Brain microvascular endothelial cell (primary cell): ENCODE measurements around the gene AGAP2.
A peak's percentile ranks its signal among the peaks of the same experiment; 100 is the strongest.

ENCODE experiments used
- DNase-seq: peaks from one replicate; pipeline ENCODE4 v3.0.0-alpha.2; 2020
- H3K27ac ChIP-seq: fragments of 250-450 bp; sonication (Bioruptor Pico); 2 replicates; pipeline ENCODE4 v1.5.1; 2020; ENCODE audit warnings: mild to moderate bottlenecking, moderate library complexity
- H3K27me3 ChIP-seq: fragments of 250-450 bp; sonication (Bioruptor Pico); replicated peaks from 2 replicates; pipeline ENCODE4 v1.5.1; 2020; ENCODE audit warnings: mild to moderate bottlenecking
- H3K36me3 ChIP-seq: fragments of 250-450 bp; sonication (Bioruptor Pico); replicated peaks from 2 replicates; pipeline ENCODE4 v1.5.1; 2020; ENCODE audit warnings: mild to moderate bottlenecking
- H3K4me3 ChIP-seq: 2 replicates; pipeline ENCODE4 v1.5.1; 2011; ENCODE audit warnings: low read depth, mild to moderate bottlenecking, control low read depth, low read length, moderate library complexity
- in situ Hi-C: cut with HindIII; loops from 2 replicates; pipeline ENCODE4 v1.10.0; 2017; ENCODE audit warnings: low sequenced_read_pairs, low pct_ligation_motif_present
- TF ChIP-seq, protein P1 (sequence below): IDR thresholded peaks from 2 replicates; pipeline ENCODE4 v1.5.1; 2011; ENCODE audit warnings: low read depth, mild to moderate bottlenecking, moderate library complexity, low read length, control low read depth, inconsistent platforms; ENCODE audit errors: missing control alignments

Gene AGAP2

DNA sequence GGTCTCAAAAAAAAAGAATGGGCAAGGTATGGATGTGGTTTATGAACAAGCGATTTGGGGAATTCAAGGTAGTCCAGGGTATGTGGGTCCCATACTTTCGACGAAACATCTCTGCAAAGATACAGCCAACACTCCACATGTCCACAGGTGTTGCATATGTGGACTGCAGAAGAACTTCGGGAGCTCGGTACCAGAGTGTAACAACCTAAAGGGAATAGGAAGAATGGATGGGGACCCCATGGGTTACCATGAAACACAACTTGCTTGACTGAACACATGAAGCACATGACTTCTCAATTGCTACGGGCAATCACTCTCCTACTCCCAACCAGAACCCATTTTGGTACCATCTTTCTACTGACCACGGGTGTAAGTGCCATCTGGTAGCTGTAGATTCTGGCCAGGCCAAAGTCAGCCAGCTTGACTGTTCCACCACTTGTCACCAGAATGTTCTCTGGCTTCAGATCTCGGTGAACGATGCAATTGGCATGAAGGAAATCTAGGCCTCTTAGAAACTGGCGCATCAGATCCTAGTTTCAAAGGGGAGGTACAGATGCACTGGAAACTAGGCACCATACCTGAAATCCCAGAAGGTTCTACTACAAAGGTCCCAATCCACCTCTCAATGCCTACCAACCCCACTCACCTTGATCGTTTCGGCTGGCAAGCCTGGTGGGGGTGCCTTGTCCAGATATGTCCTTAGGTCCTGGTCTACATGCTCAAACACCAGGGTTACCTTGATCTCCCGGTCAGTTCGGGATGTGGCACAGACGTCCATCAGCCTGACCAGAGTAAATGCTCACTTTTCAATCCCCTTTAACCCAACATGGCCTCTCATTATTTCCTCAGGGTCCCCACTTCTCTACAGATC lies 12.3 kb upstream of the AGAP2 start:
- Histone ChIP-seq H3K27ac (peak overlapping the region; percentile 93), H3K4me3 (peak overlapping the region; percentile 86), H3K36me3 (peaks cover 29% of the 10 kb centered on the region), H3K27me3 (no peaks in the 10 kb centered on the region)
- no peak for DNase-seq
- in situ Hi-C loops, result no loop called here
- TF ChIP-seq, protein P1, sequence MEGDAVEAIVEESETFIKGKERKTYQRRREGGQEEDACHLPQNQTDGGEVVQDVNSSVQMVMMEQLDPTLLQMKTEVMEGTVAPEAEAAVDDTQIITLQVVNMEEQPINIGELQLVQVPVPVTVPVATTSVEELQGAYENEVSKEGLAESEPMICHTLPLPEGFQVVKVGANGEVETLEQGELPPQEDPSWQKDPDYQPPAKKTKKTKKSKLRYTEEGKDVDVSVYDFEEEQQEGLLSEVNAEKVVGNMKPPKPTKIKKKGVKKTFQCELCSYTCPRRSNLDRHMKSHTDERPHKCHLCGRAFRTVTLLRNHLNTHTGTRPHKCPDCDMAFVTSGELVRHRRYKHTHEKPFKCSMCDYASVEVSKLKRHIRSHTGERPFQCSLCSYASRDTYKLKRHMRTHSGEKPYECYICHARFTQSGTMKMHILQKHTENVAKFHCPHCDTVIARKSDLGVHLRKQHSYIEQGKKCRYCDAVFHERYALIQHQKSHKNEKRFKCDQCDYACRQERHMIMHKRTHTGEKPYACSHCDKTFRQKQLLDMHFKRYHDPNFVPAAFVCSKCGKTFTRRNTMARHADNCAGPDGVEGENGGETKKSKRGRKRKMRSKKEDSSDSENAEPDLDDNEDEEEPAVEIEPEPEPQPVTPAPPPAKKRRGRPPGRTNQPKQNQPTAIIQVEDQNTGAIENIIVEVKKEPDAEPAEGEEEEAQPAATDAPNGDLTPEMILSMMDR, result no peak

DNA sequence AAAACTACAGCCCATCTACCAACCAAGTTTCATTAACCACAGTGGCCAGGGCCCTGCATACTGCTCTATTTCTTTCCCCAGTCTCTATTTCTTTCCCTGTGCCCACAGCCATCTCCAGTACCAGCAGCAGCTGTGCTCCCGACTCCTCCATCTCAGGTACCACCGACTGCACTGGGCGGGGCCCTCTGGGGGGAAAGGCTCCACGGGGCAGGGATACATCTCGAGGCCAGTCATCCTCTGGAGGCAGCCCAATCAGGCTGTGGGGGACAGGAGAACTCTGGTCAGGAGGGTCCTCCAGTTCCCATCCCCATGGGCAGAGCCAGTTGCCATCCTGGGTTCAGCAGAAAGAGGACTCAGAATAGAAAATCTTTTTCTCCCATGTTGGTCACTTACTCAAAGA lies 10.5 kb upstream of the AGAP2 start:
- Histone ChIP-seq H3K27ac (no peak overlapping the region), H3K36me3 (peaks cover 31% of the 10 kb centered on the region), H3K27me3 (no peaks in the 10 kb centered on the region), H3K4me3 (no peak overlapping the region)
- DNase-seq, result no peak
- in situ Hi-C loops, result no loop called here
- TF ChIP-seq, protein P1, result no peak

DNA sequence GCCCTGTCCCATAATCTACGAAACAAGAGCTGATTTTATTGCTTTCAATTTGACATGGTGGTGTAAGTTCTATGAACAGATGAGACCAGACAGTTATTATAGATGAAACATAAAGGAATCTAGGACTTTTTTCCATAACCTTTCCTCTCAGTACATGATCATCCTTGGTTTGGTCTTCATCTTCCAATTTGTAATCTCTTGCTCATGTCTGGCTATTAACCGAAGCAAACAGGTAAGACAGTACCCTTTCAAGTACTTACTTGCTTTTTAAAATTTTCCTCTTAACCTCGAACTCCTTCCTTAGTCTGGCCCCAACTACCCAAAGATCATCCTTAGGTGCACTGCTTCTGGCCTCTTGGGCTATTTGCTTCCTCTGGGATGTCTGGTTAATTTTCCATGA lies 7.5 kb upstream of the AGAP2 start:
- H3K27me3 ChIP-seq, result peaks cover 4% of the 10 kb centered on the region
- H3K27ac ChIP-seq, result no peak overlapping the region
- peak overlapping the region; percentile 84 for H3K4me3 ChIP-seq
- peaks cover 31% of the 10 kb centered on the region for H3K36me3 ChIP-seq
- in situ Hi-C loops, result no loop called here
- DNase-seq, result no peak
- TF ChIP-seq, protein P1, result no peak

DNA sequence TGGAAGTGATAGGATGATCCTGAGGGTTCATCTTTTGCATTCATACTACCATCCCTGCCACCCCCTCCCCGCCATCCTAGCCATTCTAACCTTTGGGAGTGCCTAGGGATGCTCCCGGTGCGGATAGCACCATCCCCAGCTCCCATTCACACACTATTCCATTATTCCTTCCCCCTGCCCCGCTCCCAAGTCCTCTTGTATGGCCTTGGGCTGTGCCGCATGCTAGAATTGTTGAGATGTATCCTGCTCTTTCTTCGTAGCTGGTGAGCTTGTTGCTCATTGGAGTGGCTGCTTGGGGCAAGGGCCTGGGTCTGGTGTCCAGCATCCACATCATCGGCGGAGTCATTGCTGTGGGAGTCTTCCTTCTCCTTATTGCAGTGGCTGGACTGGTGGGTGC lies 6.9 kb upstream of the AGAP2 start:
- Histone ChIP-seq H3K27ac (peak overlapping the region; percentile 99), H3K27me3 (peaks cover 10% of the 10 kb centered on the region), H3K4me3 (peak overlapping the region; percentile 84), H3K36me3 (peaks cover 30% of the 10 kb centered on the region)
- DNase-seq, result no peak
- TF ChIP-seq, protein P1, result no peak
- in situ Hi-C loops, result no loop called here

DNA sequence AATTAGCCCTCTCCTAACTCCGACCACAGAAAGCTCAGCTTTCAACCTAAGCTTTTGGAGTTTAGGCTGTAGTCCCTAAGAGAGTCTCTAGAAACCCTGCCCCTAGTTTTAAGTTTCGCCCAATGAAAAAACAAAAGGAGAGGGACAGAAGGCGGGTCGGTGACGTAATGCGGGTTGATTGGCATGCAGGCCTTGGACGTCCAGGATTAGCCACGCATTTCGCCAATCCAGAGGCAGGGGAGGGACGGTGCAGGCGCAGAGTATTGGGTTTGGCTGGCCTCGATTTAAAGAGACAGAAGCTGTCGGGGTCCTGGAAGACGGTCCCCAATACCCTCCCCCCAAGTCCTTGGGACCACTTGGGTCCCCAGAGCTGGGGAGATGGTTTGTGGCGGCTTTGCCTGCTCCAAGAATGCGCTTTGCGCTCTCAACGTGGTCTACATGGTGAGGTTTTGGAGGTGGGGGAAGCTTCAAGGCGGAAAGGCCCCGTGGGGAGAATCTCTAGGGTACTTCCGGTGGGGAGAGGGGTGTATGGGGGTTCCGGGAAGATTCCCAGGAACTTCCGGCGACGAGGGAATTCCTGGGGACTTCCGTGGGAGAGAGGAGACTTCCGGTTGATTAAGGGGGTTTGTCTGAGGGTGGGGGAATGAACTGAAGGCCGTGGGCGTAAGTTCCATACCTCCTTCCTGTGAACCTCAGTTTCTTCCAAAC lies 6.4 kb upstream of the AGAP2 start, which contains the start of gene TSPAN31:
TSPAN31 (plus strand) TSS at position 263 of the 708 bp plus-strand sequence; CDS start at position 379, 116 bp downstream.
- TF ChIP-seq, protein P1, result no peak
- in situ Hi-C loops, result no loop called here

More for the DNA sequence above, 6.4 kb upstream of the AGAP2 start, which contains the start of gene TSPAN31:
- Histone ChIP-seq H3K4me3 (peak within 1 kb of the TSS; percentile 84), H3K27ac (peak within 1 kb of the TSS; percentile 99), H3K36me3 (peaks cover 26% of the 10 kb centered on the region), H3K27me3 (peaks cover 11% of the 10 kb centered on the region)
- DNase-seq, result peak; percentile 99
